ENCODE data around the gene PFKFB3. TPM values are rescaled to one million over a fixed set of nuclear protein-coding genes. Genes with fewer than 3 reads are reported as not detected.
"Not testable (repeated sequence)": the region's sequence is repeated elsewhere in the genome, so short reads cannot be mapped to it uniquely, and the experiment has no call there.

Gene PFKFB3
- total and polyA plus RNA-seq, 4 donors: 31.4 to 140 (median 80.6) TPM

GRCh38 chr10:6195376-6195775 is 7.4 kb upstream of the PFKFB3 start:
- intact Hi-C loops (cut with DNase I): no loop called here
- Histone ChIP-seq H3K36me3 (ENCODE audit: control insufficient read depth in 1 of 2, insufficient read depth in 2 of 2, low read length in 1 of 2) (no peaks in the 10 kb centered on the region), H3K4me3 (ENCODE audit: low read length in 2 of 2) (no peak overlapping the region), H3K27me3 (ENCODE audit: control insufficient read depth in 1 of 2, insufficient read depth in 2 of 2, low read length in 1 of 2) (no peaks in the 10 kb centered on the region), H3K9me3 (ENCODE audit: control insufficient read depth, low read length) (no peaks in the 10 kb centered on the region), H3K4me1 (ENCODE audit: control insufficient read depth in 1 of 2, insufficient read depth in 2 of 2, low read length in 2 of 2) (peaks cover 4 to 7% of the 10 kb centered on the region in 2 donors), H3K27ac (ENCODE audit: low read depth in 1 of 2, low read length in 2 of 2) (peak overlapping the region; percentile 88 to 99)
- peak; percentile 51 for ATAC-seq (ENCODE audit: low FRiP score)
- WGBS, 2 donors: 5 to 8% methylated on average over 6 of the region's 6 CpGs
- DNase-seq: peak in 1 of 2 donors; percentile 79

- intact Hi-C loops (cut with DNase I): no loop called here
- peaks cover 4 to 7% of the 10 kb centered on the region in 2 donors for H3K4me1 ChIP-seq (ENCODE audit: control insufficient read depth in 1 of 2, insufficient read depth in 2 of 2, low read length in 2 of 2)
- ATAC-seq (ENCODE audit: low FRiP score): peak; percentile 71
- peak overlapping the region; percentile 88 to 99 for H3K27ac ChIP-seq (ENCODE audit: low read depth in 1 of 2, low read length in 2 of 2)
- H3K4me3 ChIP-seq (ENCODE audit: low read length in 2 of 2): no peak overlapping the region
- no peaks in the 10 kb centered on the region for H3K9me3 ChIP-seq (ENCODE audit: control insufficient read depth, low read length)
- 4 to 5% methylated on average over 9 of the region's 9 CpGs for WGBS, 2 donors
- H3K36me3 ChIP-seq (ENCODE audit: control insufficient read depth in 1 of 2, insufficient read depth in 2 of 2, low read length in 1 of 2): no peaks in the 10 kb centered on the region
- no peaks in the 10 kb centered on the region for H3K27me3 ChIP-seq (ENCODE audit: control insufficient read depth in 1 of 2, insufficient read depth in 2 of 2, low read length in 1 of 2)
- peak in 1 of 2 donors; percentile 83 for DNase-seq
These were observed 6.9 kb upstream of the PFKFB3 start for GRCh38 chr10:6195846-6196245.

DNA sequence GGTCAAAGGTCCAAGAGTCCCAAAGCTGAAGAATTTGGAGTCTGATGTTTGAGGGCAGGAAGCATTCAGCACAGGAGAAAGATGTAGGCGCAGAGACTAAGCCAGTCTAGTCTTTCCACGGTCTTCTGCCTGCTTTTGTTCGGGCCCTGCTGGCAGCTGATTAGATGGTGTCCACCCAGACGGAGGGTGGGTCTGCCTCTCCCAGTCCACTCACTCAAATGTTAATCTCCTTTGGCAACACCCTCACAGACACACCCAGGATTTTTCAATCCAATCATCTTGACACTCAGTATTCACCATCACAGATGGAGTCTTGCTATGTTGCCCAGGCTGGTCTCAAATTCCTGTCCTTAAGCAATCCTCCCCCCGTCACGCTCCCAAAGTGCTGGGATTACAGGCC is 6.2 kb upstream of the PFKFB3 start:
- 75 to 76% methylated on average over 6 of the region's 6 CpGs for WGBS, 2 donors

GRCh38 chr10:6197321-6197720 is 5.4 kb upstream of the PFKFB3 start:
- peak overlapping the region; percentile 59 to 64 for H3K27ac ChIP-seq (ENCODE audit: low read depth in 1 of 2, low read length in 2 of 2)
- no peaks in the 10 kb centered on the region for H3K36me3 ChIP-seq (ENCODE audit: control insufficient read depth in 1 of 2, insufficient read depth in 2 of 2, low read length in 1 of 2)
- intact Hi-C loops (cut with DNase I): no loop called here
- no peaks in the 10 kb centered on the region for H3K9me3 ChIP-seq (ENCODE audit: control insufficient read depth, low read length)
- ATAC-seq (ENCODE audit: low FRiP score): no peak
- no peak for DNase-seq
- H3K27me3 ChIP-seq (ENCODE audit: control insufficient read depth in 1 of 2, insufficient read depth in 2 of 2, low read length in 1 of 2): no peaks in the 10 kb centered on the region
- H3K4me3 ChIP-seq (ENCODE audit: low read length in 2 of 2): no peak overlapping the region
- peaks cover 4 to 7% of the 10 kb centered on the region in 2 donors for H3K4me1 ChIP-seq (ENCODE audit: control insufficient read depth in 1 of 2, insufficient read depth in 2 of 2, low read length in 2 of 2)
- 57 to 64% methylated on average over 2 of the region's 2 CpGs for WGBS, 2 donors

More for the DNA sequence above, 6.2 kb upstream of the PFKFB3 start:
- H3K9me3 ChIP-seq (ENCODE audit: control insufficient read depth, low read length); ATAC-seq (ENCODE audit: low FRiP score); H3K4me3 ChIP-seq (ENCODE audit: low read length in 2 of 2); H3K4me1 ChIP-seq (ENCODE audit: control insufficient read depth in 1 of 2, insufficient read depth in 2 of 2, low read length in 2 of 2); intact Hi-C loops (cut with DNase I); H3K27me3 ChIP-seq (ENCODE audit: control insufficient read depth in 1 of 2, insufficient read depth in 2 of 2, low read length in 1 of 2); H3K36me3 ChIP-seq (ENCODE audit: control insufficient read depth in 1 of 2, insufficient read depth in 2 of 2, low read length in 1 of 2): not testable (repeated sequence)
- peak in 1 of 2 donors; percentile 37 for DNase-seq
- peak overlapping the region; percentile 71 to 99 for H3K27ac ChIP-seq (ENCODE audit: low read depth in 1 of 2, low read length in 2 of 2)

- Histone ChIP-seq H3K4me1 (ENCODE audit: control insufficient read depth in 1 of 2, insufficient read depth in 2 of 2, low read length in 2 of 2) (peaks cover under 1 to 7% of the 10 kb centered on the region in 2 donors), H3K36me3 (ENCODE audit: control insufficient read depth in 1 of 2, insufficient read depth in 2 of 2, low read length in 1 of 2) (no peaks in the 10 kb centered on the region), H3K27ac (ENCODE audit: low read depth in 1 of 2, low read length in 2 of 2) (peak overlapping the region in 1 of 2 donors; percentile 59), H3K27me3 (ENCODE audit: control insufficient read depth in 1 of 2, insufficient read depth in 2 of 2, low read length in 1 of 2) (no peaks in the 10 kb centered on the region), H3K9me3 (ENCODE audit: control insufficient read depth, low read length) (no peaks in the 10 kb centered on the region), H3K4me3 (ENCODE audit: low read length in 2 of 2) (no peak overlapping the region)
- no peak for ATAC-seq (ENCODE audit: low FRiP score)
- DNase-seq: peak in 1 of 2 donors; percentile 38
- WGBS, 2 donors: 72 to 75% methylated on average over 6 of the region's 6 CpGs
- intact Hi-C loops (cut with DNase I): no loop called here
These were observed 4.6 kb upstream of the PFKFB3 start for GRCh38 chr10:6198171-6198570.

- ATAC-seq (ENCODE audit: low FRiP score) (no peak), DNase-seq (peak in 1 of 2 donors; percentile 36)
- Histone ChIP-seq H3K4me3 (ENCODE audit: low read length in 2 of 2) (no peak overlapping the region), H3K36me3 (ENCODE audit: control insufficient read depth in 1 of 2, insufficient read depth in 2 of 2, low read length in 1 of 2) (no peaks in the 10 kb centered on the region), H3K9me3 (ENCODE audit: control insufficient read depth, low read length) (no peaks in the 10 kb centered on the region), H3K27ac (ENCODE audit: low read depth in 1 of 2, low read length in 2 of 2) (peak overlapping the region in 1 of 2 donors; percentile 33), H3K4me1 (ENCODE audit: control insufficient read depth in 1 of 2, insufficient read depth in 2 of 2, low read length in 2 of 2) (peaks cover 0 to 3% of the 10 kb centered on the region in 2 donors), H3K27me3 (ENCODE audit: control insufficient read depth in 1 of 2, insufficient read depth in 2 of 2, low read length in 1 of 2) (no peaks in the 10 kb centered on the region)
- intact Hi-C loops (cut with DNase I): no loop called here
- 57 to 60% methylated on average over 6 of the region's 6 CpGs for WGBS, 2 donors
These were observed 3.5 kb upstream of the PFKFB3 start for GRCh38 chr10:6199131-6199733.

DNA sequence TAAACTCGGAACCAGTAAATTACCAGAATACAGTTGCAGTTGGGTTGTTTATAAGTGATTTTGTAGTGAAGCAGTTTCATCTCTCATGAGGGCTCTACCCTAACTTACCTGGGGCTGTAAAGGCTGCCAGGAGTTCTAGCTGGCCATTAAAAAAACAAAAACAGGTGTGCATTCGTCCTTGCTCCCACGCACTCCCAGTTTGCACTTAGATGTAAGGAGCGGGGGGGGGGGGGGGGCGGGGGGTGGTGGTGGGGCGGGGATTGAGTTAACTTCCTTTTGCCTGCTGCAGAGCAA is 2.3 kb upstream of the PFKFB3 start:
- no peak for DNase-seq
- no peaks in the 10 kb centered on the region for H3K4me1 ChIP-seq (ENCODE audit: control insufficient read depth in 1 of 2, insufficient read depth in 2 of 2, low read length in 2 of 2)
- 14 to 17% methylated on average over 4 to 6 of the region's 6 CpGs for WGBS, 2 donors

GRCh38 chr10:6200734-6201515 is 1.8 kb upstream of the PFKFB3 start:
- H3K9me3 ChIP-seq (ENCODE audit: control insufficient read depth, low read length): no peaks in the 10 kb centered on the region
- H3K27me3 ChIP-seq (ENCODE audit: control insufficient read depth in 1 of 2, insufficient read depth in 2 of 2, low read length in 1 of 2): no peaks in the 10 kb centered on the region
- H3K27ac ChIP-seq (ENCODE audit: low read depth in 1 of 2, low read length in 2 of 2): peak overlapping the region; percentile 1 to 82
- WGBS, 2 donors: 0% methylated on average over 41 to 59 of the region's 59 CpGs
- intact Hi-C loops (cut with DNase I): loop anchor here (5.0 kb wide), 5 partner anchors 34 to 126 kb away; no protein-coding TSS in a partner anchor
- H3K4me1 ChIP-seq (ENCODE audit: control insufficient read depth in 1 of 2, insufficient read depth in 2 of 2, low read length in 2 of 2): no peaks in the 10 kb centered on the region
- peak overlapping the region; percentile 66 to 69 for H3K4me3 ChIP-seq (ENCODE audit: low read length in 2 of 2)
- ATAC-seq (ENCODE audit: low FRiP score): no peak
- DNase-seq: peak; percentile 79 to 84
- no peaks in the 10 kb centered on the region for H3K36me3 ChIP-seq (ENCODE audit: control insufficient read depth in 1 of 2, insufficient read depth in 2 of 2, low read length in 1 of 2)

More for the DNA sequence above, 2.3 kb upstream of the PFKFB3 start:
- Histone ChIP-seq H3K4me3 (ENCODE audit: low read length in 2 of 2) (no peak overlapping the region), H3K27ac (ENCODE audit: low read depth in 1 of 2, low read length in 2 of 2) (no peak overlapping the region), H3K27me3 (ENCODE audit: control insufficient read depth in 1 of 2, insufficient read depth in 2 of 2, low read length in 1 of 2) (no peaks in the 10 kb centered on the region), H3K9me3 (ENCODE audit: control insufficient read depth, low read length) (no peaks in the 10 kb centered on the region), H3K36me3 (ENCODE audit: control insufficient read depth in 1 of 2, insufficient read depth in 2 of 2, low read length in 1 of 2) (no peaks in the 10 kb centered on the region)
- intact Hi-C loops (cut with DNase I): loop anchor here (5.0 kb wide), 5 partner anchors 33 to 127 kb away; no protein-coding TSS in a partner anchor
- no peak for ATAC-seq (ENCODE audit: low FRiP score)

All from aorta (tissue), 5 donors.